ENCODE data around the gene LGALSL.

The LGALSL gene

DNA sequence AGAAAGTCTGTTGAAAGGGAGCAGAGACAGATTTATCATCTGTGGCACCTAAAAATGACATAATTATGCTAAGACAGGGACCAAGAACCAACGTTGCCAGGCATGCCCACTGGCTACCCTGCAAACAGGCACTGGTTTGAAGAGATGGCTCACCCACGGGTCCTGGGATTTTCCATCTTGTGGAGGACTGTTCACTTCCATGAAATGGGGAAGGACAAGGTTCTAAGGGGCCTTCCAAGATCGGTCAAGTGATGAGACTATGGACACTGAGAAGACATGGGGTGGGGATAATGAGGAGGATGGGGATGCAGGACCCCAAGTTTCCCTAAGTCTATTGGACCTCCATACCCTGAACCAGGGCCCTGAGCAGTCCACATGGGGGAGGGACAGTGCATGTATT lies 18.9 kb downstream of the LGALSL start:
- DNase-seq: no peak

DNA sequence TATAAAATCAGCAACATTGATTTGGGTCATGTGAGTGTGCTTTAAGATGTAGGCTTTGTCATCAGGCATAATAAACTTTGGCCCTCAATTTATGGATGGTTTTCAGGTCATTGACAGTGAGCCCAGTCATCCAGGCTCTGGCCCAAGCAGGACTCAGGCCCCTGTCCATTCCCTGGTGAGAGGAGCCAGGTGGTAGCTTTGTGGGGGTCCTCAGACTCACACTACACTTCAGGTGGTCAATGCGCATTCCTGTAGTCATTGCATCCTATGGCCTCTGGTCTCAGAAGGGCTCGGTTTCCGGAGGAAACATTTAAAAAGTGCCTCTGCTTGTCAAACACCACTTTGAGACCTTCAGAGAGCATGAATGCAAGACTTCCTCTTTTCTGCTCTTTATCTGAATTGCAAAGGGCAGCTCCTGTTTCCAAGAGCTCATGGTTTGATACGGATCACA lies 20.2 kb downstream of the LGALSL start:
- no peak for DNase-seq

DNA sequence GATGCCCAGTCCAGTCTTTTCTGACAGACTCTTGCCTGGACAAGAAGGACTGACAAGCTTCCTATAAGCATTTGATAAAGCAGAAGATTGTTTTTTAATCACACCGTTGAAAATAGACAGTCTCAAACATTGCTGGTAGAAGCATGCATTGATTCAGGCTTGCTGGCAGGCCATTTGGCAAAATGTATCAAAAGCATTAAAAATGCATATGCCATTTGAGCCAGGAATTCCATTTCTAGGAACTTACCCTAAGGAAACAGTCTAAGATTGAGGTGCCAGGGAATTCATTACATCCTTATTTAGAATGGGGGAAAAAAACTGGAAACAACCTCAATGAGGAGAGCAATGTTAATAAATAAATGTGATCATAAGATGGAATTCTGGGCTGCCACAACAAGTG lies 20.7 kb downstream of the LGALSL start:
- DNase-seq: no peak

DNA sequence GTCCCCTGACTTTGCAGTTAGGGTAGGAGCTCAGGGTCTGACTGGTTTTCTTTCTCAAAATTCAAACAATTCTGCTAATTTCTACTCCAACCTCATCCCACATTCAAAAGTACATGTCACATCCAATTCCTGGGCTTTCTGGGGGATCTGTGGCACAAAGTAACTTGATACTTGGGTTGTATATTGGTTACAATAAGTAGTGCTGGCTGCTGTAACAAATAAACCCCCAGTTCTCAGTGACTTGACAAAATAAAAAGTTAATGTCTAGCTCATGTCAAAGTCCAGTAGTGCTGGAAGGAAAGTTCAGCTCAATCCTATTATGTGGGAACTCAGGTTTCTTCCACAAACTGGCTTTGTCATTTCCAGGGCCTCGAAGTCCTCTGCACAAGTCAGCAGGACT lies 23.1 kb downstream of the LGALSL start:
- DNase-seq: no peak

DNA sequence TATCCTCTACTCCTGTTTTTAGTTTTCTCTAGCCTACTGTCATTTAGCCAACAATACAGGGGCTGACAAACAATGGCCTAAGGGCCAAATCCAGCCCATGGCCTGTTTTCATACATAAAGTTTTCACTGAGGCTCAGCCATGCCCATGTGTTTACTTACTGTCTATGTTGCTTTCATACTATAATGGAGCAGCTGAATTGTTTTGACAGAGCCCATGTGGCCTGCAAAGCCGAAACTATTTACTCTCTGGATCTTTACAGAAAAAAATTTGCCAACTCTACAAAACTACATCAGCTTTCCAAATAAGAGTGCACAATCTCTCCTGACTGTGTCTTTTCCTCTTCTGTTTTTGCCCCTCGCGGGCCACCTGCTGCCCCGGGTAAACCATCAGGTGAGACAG lies 24.0 kb downstream of the LGALSL start:
- no peak for DNase-seq

DNA sequence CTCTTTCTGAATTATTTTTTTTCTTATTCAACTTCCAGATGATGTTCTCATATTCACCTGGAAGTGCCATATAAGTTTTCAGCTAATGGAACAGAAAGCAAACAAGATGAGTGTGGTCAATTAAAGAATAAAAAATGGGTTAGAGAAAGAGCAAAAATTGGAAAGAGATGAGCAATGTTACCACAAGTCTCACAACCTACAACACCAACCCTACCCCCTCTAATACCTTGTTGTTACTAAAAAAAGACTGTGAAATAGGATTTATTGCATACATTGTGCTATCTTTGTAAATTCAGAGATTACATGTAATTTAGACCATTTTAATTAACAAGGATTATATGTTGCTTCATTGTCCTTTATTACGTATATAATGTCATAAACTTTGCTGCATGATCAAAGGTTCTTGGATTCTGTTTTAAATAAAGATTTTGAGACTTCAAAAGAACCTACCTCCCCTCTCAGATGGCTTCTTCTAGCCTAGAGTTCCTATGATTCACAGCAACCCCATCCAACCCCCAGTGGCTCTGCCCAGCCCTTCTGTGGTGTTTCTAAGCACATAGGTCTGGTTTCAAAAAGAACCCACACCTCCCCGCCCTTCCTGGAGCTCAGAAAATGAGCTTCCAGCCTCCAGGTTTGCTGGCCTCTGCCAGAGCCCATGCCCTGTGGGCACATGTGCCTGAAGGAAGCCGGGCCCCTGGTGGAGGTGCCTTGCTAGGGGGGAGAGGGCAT lies 24.7 kb downstream of the LGALSL start:
- no peak for DNase-seq

DNA sequence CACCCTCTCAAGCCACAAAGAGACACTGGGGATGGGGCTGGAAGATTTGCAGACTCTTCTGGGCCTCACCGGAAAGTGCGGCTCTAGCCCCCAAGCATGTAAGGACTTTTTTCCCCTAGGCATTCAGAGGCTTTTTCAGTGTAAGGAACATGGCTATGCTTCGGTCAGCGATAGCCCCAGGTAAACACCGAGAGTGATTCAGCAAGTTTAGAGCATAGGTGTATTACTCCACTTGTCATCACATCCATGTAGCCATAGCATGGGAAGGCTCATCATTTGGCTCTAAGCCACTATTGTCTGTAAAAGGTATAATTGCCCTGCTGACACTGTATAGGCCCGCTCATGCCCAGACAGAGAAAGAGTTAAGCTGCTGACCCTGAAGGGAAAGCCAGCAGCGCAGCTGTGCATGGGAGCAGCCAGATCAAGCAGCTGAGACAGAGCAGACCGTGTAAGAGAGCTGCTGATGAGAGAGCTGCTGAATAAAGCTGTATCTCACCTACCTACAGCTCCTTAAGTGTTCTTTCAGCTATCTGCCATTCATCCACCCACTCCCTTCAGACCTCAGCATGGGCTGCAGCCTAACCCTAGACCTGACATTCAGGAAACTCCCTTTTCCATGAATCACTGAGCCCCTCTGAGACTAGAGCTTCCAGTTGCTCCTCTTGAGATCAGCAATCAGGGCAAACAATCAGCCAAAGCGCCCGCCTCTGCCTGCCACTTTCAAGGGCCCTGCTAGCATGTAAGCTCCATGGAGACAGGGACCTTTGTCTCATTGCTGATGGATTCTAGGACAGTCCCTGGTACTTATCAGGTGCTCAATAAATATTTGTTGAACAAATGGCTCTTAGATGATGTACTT lies 25.5 kb downstream of the LGALSL start:
- DNase-seq: no peak

DNA sequence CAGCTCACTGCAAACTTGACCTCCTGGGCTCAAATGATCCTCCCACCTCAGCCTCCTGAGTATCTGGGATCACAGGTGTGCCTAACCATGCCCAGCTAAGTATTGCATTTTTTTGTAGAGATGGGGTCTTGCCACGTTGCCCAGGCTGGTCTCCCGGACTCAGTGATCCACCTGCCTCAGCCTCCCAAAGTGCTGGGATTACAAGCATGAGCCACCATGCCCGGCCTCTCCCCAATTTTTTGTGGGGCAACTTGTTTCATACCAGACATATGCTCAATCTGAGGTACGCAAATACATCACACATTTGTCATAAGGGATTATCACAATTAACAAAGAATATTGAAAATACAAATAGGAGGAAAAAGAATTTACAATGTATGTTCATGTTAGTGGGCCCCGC lies 27.7 kb downstream of the LGALSL start:
- DNase-seq: no peak

DNA sequence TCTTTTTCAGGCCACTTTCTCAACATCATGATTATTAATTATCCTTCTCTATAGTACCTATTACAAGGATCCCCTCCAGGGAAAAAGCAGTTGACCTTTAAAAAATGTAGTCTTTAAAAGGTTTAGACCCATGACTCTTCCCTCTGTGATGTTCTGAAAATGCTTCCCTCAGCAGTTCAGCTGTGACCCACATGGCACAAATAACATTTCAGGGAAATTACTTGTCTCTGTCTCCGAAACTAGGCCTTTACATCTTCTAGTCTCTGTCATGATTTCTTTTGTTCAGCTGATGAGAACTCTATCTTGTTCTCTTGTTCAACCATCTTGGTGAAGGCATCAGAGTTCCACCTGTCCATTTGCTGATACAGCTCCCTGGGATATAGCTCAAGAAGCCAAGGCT lies 28.3 kb downstream of the LGALSL start:
- no peak for DNase-seq

DNA sequence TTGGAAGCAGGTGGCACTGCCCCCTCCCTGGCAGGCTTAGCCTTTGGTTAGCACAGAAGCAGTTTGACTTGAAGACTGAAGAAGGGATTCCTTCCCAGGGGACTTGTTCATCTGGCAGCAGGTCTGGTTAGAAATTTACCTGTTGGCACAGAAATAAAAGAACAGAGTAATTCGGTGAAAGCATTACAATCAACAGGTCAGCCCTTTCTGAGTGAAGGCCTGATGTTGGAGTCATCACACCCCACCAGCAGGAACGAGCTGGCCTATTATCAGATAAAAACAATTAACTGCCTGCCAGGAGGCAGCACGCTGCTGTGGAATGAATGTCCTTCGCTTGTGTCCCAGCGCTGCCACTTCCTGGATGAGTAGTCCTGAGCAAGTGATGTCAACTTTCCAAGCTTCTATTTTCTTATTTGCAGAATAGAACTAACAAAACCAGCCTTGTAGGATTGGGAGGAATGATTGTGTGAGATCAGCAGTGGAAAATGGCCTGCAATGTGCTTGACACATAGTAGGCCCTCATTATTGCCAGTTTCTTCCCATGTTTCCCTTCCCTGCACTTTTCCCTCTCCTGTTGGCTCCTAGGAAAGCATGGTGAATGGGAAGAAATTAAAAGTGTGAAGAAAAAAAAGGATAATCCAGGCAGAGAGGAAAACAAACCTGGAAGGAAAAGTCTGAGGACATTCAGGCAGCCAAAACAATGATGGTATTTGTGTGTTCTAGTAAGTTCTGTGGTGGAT lies 29.0 kb downstream of the LGALSL start:
- no peak for DNase-seq

DNA sequence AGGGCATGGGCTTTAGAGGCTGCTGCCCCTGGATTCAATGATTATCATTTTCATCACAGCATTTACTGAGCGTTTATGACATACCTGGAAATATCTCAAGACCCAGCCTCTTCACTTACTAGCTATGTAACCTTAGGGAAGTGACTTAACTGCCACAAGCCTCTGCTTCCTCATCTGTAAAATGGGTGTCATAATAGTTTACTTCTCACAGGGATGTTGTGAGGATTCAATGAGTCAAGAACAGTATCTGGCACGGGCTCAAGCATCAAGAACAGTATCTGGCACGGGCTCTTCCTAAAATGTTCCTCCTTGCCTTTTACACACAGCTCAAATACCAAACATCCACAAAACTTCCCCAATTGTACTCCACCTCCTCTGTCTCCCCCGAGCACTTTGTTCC lies 31.4 kb downstream of the LGALSL start:
- no peak for DNase-seq

DNA sequence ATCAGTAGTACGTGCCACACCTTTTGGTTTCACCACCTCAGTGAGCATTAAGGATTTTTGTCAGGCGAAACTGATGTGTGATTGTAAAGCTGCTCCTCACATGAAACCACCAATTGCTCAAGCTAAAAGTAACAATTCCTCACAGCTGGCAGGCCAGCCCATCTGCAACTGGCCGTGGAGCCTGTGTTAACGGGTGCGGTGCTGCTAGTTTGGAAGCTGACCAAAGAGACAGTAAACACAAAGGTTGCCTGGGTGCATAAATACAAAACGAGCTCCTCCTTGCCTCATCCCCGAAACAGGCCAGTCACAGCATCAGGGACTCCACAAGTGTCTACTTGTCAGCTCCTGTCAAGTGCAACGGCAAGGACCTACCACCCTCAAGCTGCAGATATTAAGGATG lies 32.0 kb downstream of the LGALSL start:
- peak in 1 of 2 experiments; percentile 7 for DNase-seq

DNA sequence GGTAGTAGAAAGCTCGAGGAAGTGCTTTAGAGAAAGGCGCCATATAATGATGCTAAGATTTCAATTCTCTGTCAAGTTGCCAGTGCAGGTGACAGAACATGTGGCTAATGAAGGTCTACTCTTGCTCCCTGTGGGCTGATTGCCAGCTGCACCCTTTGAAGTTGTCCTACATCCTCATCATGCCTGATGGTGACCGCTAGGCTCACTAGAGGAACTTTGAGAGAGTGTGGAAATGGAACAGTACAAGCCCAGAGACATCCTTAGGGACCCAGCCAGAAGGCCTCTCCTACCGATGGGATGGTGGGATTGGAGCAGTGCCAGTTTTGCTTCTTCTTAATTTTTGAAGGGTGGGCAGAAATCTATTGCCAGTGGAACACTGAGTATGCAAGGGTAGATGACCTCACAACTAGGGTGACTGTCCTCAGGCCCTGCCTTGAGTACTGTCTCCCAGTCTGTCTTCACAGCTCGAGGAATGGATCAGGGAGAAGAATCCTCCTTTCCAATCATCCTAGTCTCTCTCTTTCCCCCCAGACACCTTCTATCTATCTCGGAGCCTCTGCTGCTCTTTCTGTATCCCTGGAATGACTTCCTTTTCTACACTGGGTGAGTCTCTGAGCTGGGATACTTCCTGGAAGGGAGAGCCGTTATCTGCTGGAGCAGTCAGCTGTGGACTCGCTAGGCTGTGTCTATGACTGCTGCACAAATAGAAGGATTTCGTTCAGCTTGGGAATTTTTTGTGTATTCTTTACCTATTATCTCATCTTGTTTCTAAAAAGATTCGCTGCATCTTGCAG lies 33.5 kb downstream of the LGALSL start:
- DNase-seq: no peak

DNA sequence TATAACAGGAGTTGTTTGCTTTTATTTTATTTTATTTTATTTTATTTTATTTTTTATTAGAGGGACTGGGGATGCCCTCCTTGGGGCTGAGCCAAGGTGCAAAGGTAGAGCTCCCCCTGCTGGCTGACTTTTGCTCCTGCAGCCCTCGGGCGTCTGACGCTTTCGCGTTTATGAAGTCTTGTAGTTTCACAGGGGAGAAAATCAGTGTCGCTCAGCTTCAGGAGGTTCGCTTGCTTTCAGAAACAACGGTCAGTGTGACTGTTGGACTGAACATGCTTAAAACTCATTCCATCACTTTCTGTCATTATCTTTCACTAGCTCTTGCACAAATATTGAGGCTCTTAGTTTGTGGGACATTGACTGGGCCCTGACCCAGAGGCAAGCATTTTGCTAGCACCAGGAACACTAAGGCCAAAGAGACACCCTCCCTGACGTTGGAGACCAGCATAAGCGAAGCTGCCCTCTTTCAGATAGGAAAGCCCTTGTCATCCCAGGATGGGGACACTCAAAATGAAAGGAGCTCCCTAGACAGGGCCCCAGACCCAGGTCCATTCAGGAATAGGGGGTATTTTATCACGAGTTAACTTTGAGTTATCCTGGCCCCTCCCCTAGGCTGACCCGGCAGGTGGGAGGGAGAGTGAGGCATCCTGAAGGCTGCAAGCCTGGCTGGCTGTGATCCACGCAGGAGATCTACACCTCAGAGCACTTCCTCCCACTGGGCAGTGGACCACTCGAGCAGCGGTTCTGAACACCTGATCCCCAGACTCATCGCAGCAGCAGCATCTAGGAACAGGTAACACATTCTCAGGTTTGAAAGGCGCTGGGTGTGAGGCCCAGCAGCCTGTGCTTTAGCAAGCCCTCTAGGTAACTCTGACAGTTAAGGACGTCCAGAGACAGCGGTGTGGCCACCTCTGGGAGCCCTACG lies 34.4 kb downstream of the LGALSL start:
- DNase-seq: peak; percentile 37 to 46

DNA sequence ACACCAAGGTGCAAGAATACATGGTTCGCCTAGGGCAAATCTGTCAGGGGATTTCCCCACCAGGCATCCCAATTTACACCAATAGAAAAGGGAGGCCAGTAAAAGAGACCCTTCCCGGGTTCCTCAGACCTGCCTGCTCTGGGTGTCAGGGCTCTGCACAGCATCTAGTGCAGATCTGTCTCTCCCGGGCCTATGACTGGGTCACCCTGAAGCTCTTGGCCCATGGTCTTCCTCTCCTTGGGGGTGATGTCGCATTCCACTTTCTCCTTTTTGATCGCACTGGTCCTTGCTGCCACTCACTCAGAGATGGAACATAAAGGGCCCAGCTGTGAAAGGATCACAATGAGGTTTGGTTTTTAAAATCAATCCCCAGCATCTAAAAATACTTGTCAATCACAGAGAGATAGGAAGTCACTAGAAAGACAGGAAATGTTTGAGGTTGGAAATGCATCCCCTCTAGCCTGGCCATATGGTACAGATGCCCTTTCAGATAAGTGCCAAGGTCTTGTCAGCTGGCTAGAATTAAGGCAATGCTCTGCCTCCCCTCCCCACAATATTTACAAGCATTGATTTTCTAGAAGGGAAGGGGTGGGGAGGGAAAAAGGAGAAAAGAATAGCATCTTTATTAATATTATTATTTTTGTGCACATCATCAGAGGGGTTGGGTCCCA lies 35.3 kb downstream of the LGALSL start:
- DNase-seq: no peak

DNA sequence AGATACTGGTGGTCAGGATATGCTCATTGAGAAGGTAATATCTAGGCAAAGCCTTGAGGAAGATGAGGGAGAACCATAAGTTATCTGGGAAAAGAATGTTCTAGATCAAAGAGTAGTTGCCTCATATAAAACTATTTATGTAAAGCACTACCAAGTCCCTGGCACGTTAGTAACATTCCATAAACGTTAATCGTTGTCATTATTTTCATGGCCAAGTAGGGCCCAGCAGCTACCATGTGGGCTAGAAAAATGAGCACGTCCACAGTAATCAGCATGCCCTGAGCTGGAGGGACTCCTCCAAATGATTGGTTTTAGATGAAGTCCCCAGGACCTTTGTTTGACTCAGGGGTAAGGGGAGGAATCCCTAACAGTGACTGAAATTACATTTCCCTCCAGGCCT lies 37.5 kb downstream of the LGALSL start:
- DNase-seq: no peak

DNA sequence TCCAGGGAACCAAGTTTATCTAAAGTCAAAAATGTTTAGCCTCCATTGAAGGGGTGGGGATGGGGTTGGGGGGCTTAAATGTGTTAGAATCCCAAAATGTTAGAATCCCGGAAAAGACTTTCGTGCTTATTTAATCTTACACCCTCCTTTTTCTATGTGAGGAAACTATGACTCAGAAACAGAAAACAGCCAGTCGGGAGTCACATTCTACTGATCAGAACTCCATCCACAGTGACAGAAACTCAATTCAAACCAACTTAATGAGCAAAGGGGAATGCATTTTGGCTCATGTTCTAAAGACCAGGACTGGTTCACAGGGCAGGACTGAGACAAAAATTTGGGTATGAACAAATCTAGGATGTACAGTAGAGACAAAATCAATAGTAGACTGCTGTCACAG lies 38.3 kb downstream of the LGALSL start:
- DNase-seq: no peak

DNA sequence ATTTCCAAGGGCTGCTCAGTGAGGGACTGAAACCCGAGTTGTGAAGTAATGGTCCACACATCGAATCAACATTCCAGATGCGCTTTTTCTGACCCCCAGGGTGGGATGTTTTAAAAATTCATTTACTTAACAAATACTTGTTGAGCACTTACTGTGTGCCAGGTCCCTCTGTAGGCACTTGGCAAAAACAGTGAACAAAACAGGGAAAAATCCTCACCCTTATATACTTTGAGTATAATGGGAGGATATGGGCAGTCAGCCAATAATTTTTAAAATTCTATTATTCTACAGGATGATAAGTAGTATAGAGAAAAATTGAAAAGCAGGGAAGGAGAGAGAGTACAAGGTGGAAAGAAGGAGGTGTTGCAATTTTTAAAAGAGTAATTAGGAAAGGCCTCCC lies 38.9 kb downstream of the LGALSL start:
- no peak for DNase-seq

DNA sequence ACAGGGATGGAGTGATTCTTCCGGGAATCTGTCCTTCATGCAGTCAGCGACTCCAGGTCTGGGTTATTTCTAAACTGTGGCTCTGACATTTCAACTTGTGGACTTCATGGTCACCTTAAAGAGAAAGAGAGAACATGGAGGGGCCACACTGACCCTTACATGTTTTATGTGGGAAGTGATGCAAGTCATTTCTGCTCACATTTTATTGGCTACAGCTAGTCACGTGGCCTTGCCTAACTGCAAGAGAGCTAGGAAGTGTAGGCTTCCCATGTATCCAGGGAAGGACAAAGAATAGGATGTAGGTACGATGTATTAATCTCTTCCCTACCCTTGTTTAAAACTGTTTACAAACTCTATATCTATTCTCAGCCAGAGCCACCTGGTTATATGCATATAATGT lies 39.8 kb downstream of the LGALSL start:
- no peak for DNase-seq

DNA sequence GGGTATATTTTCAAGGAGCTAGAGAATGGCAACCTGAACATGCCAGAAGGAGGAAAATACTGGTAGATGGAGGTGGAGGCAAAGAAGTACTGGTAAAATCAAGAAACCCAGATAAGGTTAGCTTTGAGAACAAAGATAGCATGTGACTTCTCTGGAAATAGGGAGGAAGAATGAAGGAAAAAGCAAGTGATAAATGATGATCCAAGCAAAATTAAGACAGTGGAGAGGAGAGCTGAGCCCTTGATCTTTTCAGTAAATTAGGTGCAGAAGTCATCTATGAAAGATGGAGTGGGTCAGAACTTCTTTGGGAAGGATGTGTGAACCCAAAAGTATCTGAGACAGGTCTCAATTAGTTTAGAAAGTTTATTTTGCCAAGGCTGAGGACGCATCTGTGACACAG lies 44.5 kb downstream of the LGALSL start:
- no peak for DNase-seq

DNA sequence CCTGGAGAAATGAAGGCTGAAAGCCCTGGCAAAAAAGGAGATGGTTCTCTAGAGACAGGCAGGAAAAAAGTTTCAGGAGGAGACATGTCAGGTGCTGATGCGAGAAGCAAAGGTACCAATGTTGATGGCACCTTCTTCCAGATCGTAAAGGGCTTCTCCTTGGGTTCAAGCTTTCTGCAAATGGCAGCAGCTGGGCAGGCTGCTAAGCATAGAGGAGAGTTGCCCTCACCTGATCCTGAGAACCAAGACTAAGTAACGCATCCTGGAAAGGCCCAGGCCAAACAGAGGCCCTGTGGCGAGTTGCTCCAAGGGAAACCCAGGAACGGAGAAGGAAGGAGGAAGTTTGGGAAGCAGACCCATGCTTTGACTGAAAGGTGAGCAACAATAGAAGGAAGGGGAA lies 46.6 kb downstream of the LGALSL start:
- DNase-seq: no peak

Measured in SHP77 (cell line).